CD14-positive monocyte (primary cell): Measurements from ENCODE around the gene MPP4. TPM values are rescaled to one million over a fixed set of nuclear protein-coding genes. Genes with fewer than 3 reads are reported as not detected.

ENCODE experiments used
- DNase-seq, 3 donors: peaks; one replicate each; pipeline ENCODE4 v3.0.0-alpha.2; 2011 to 2022
- H2AFZ ChIP-seq: 2 replicates; pipeline ENCODE4 v1.6.0; 2012; ENCODE audit warnings: mild to moderate bottlenecking, low read depth, low read length, inconsistent platforms; ENCODE audit not compliant: insufficient read depth, poor library complexity, severe bottlenecking
- H3K27ac ChIP-seq, 2 donors: 1 replicate in 1 of 2; 2 replicates in 1 of 2; pipeline ENCODE4 v1.5.1; 2012 to 2013; ENCODE audit warnings: low read length in 2 of 2, control low read depth in 1 of 2, inconsistent platforms in 1 of 2, low read depth in 1 of 2, mild to moderate bottlenecking in 1 of 2
- H3K27me3 ChIP-seq, 2 donors: one replicate each; pipeline versions ENCODE4 v1.6.0 to v1.6.1; 2011 to 2013; ENCODE audit warnings: low read length in 2 of 2; ENCODE audit not compliant: control insufficient read depth in 2 of 2, insufficient read depth in 2 of 2
- H3K36me3 ChIP-seq, 2 donors: replicated peaks in 1 of 2; 1 replicate in 1 of 2; 2 replicates in 1 of 2; pipeline versions ENCODE4 v1.5.1 to v1.6.1; 2012 to 2013; ENCODE audit warnings: low read length in 2 of 2, control low read depth in 1 of 2, inconsistent platforms in 1 of 2, mild to moderate bottlenecking in 1 of 2; ENCODE audit not compliant: insufficient read depth in 2 of 2, control insufficient read depth in 1 of 2
- H3K4me1 ChIP-seq, 2 donors: 1 replicate in 1 of 2; 2 replicates in 1 of 2; pipeline versions ENCODE4 v1.5.1 to v1.6.1; 2012 to 2013; ENCODE audit warnings: low read length in 2 of 2, control low read depth in 1 of 2, inconsistent platforms in 1 of 2, mild to moderate bottlenecking in 1 of 2, moderate library complexity in 1 of 2; ENCODE audit not compliant: insufficient read depth in 2 of 2, control insufficient read depth in 1 of 2
- H3K4me2 ChIP-seq: replicated peaks from 2 replicates; pipeline ENCODE3; 2012; ENCODE audit warnings: low read length, moderate library complexity, mild to moderate bottlenecking; ENCODE audit not compliant: poor library complexity, severe bottlenecking; ENCODE audit errors: extremely low read depth
- H3K4me3 ChIP-seq, 3 experiments: fragments of 200-600 bp in 1 of 3; sonication (generic) in 1 of 3; replicated peaks in 1 of 3; 1 replicate in 2 of 3; 2 replicates in 1 of 3; pipeline ENCODE4 v1.5.1; 2011 to 2013; ENCODE audit warnings: low read length in 3 of 3, mild to moderate bottlenecking in 3 of 3, control low read depth in 2 of 3, low read depth in 2 of 3, inconsistent platforms in 1 of 3, moderate library complexity in 1 of 3
- H3K79me2 ChIP-seq: 2 replicates; pipeline ENCODE4 v1.6.0; 2012; ENCODE audit warnings: mild to moderate bottlenecking, control low read depth, inconsistent platforms, low read length, moderate library complexity; ENCODE audit not compliant: insufficient read depth
- H3K9ac ChIP-seq: 2 replicates; pipeline ENCODE4 v1.6.0; 2017; ENCODE audit warnings: low read length, mild to moderate bottlenecking; ENCODE audit not compliant: insufficient read depth, poor library complexity, severe bottlenecking
- H3K9me3 ChIP-seq, 2 donors: replicated peaks in 1 of 2; 1 replicate in 1 of 2; 2 replicates in 1 of 2; pipeline versions ENCODE4 v1.5.1 to v1.6.1; 2012 to 2013; ENCODE audit warnings: low read length in 2 of 2, control low read depth in 1 of 2; ENCODE audit not compliant: control insufficient read depth in 1 of 2, insufficient read depth in 1 of 2
- H4K20me1 ChIP-seq: 2 replicates; pipeline ENCODE4 v1.6.0; 2012; ENCODE audit warnings: mild to moderate bottlenecking, low read length, control low read depth, moderate library complexity; ENCODE audit not compliant: insufficient read depth
- H3K27ac Mint-ChIP-seq, 7 donors: one replicate each; pipeline ENCODE4 v1.8.0; 2020; ENCODE audit warnings: mild to moderate bottlenecking in 7 of 7, mixed read lengths in 7 of 7, moderate library complexity in 6 of 7, inconsistent platforms in 2 of 7
- H3K27me3 Mint-ChIP-seq, 3 donors: one replicate each; pipeline ENCODE4 v1.8.0; 2021 to 2022; ENCODE audit warnings: low read depth in 3 of 3, mild to moderate bottlenecking in 3 of 3, mixed read lengths in 3 of 3, moderate library complexity in 3 of 3, inconsistent platforms in 1 of 3
- H3K36me3 Mint-ChIP-seq, 2 donors: one replicate each; pipeline ENCODE4 v1.8.0; 2020; ENCODE audit warnings: mixed read lengths in 2 of 2, inconsistent platforms in 1 of 2, mild to moderate bottlenecking in 1 of 2
- H3K4me1 Mint-ChIP-seq: one replicate; pipeline ENCODE4 v1.8.0; 2020; ENCODE audit warnings: mild to moderate bottlenecking, mixed read lengths
- H3K4me3 Mint-ChIP-seq, 2 donors: one replicate each; pipeline ENCODE4 v1.8.0; 2020; ENCODE audit warnings: mild to moderate bottlenecking in 2 of 2, mixed read lengths in 2 of 2, moderate library complexity in 1 of 2
- H3K9me3 Mint-ChIP-seq, 7 donors: one replicate each; pipeline ENCODE4 v1.8.0; 2020 to 2022; ENCODE audit warnings: mixed read lengths in 7 of 7, mild to moderate bottlenecking in 6 of 7, moderate library complexity in 6 of 7, inconsistent platforms in 2 of 7
- CTCF ChIP-seq: fragments of 200-600 bp; IDR thresholded peaks from one replicate; pipeline ENCODE4 v1.8.0; 2022; ENCODE audit warnings: antibody characterized with exemption, mild to moderate bottlenecking
- WGBS: methylation state at CpG from one replicate; pipeline ENCODE4 v1.1.5; 2013; ENCODE audit warnings: missing lambda C conversion rate; ENCODE audit not compliant: insufficient coverage; 5-methylcytosine and 5-hydroxymethylcytosine counted together
- intact Hi-C, 2 donors: fragments of 100-400 bp; cut with micrococcal nuclease; formaldehyde crosslinking; loops; one replicate each; pipeline versions ENCODE4 v1.15.0 to v1.15.1; 2023
- polyA plus RNA-seq, 3 donors: library from polyadenylated mRNA; depleted of rRNA in 1 of 3; unstranded in 2 of 3; stranded (reverse) in 1 of 3; fragments of 300-500 nt in 2 of 3; fragments of >200 nt in 1 of 3; fragmentation: Illumina TruSeq in 2 of 3; gene quantifications; 1 replicate in 2 of 3; 2 replicates in 1 of 3; pipeline ENCODE4 v1.2.3, GENCODE V29; 2012 to 2021

Gene MPP4
- polyA plus RNA-seq, 3 donors = 0.04 TPM; not detected in 2

- intact Hi-C loops = no loop called here
- DNase-seq = no peak
- Histone ChIP-seq H3K79me2 (no peaks in the 10 kb centered on the region), H3K4me1 (no peaks in the 10 kb centered on the region), H3K9me3 (no peaks in the 10 kb centered on the region), H3K36me3 (peaks cover 10 to 40% of the 10 kb centered on the region in 2 donors), H3K27me3 (no peaks in the 10 kb centered on the region), H3K4me3 (no peak overlapping the region), H3K4me2 (no peak overlapping the region), H3K9ac (no peak overlapping the region), H4K20me1 (no peaks in the 10 kb centered on the region), H3K27ac (no peak overlapping the region), H2AFZ (no peak overlapping the region)
- Mint-ChIP-seq H3K4me1 (no peaks in the 10 kb centered on the region), H3K4me3 (no peak overlapping the region), H3K27ac (no peak overlapping the region), H3K27me3 (peaks cover 0 to 2% (median 0%) of the 10 kb centered on the region in 3 donors), H3K36me3 (peaks cover 27 to 29% of the 10 kb centered on the region in 2 donors), H3K9me3 (peaks cover 0 to 8% (median 3%) of the 10 kb centered on the region in 7 donors)
- no CpG with 5 or more reads among the region's 1 CpG for WGBS
- TF ChIP-seq CTCF = no peak
Measured at GRCh38 chr2:201733544-201733943, 35.1 kb upstream of the MPP4 start.

GRCh38 chr2:201730651-201731285 is 32.3 kb upstream of the MPP4 start:
- Histone ChIP-seq H3K27me3 (no peaks in the 10 kb centered on the region), H3K4me1 (no peaks in the 10 kb centered on the region), H3K27ac (no peak overlapping the region), H3K9ac (no peak overlapping the region), H4K20me1 (no peaks in the 10 kb centered on the region), H2AFZ (no peak overlapping the region), H3K4me2 (no peak overlapping the region), H3K79me2 (no peaks in the 10 kb centered on the region), H3K9me3 (no peaks in the 10 kb centered on the region), H3K36me3 (peaks cover 25 to 50% of the 10 kb centered on the region in 2 donors), H3K4me3 (no peak overlapping the region)
- Mint-ChIP-seq H3K4me1 (no peaks in the 10 kb centered on the region), H3K4me3 (no peak overlapping the region), H3K36me3 (peaks cover 30 to 32% of the 10 kb centered on the region in 2 donors), H3K9me3 (no peaks in the 10 kb centered on the region), H3K27ac (no peak overlapping the region), H3K27me3 (peaks cover 0 to 2% (median 2%) of the 10 kb centered on the region in 3 donors)
- intact Hi-C loops = no loop called here
- WGBS = 91% methylated on average over 1 of the region's 5 CpGs
- no peak for DNase-seq
- no peak for TF ChIP-seq CTCF
